Endometrial microvascular endothelial cells (primary cell): ENCODE measurements around the gene ANXA1. TPM values are rescaled to one million over a fixed set of nuclear protein-coding genes. Genes with fewer than 3 reads are reported as not detected.

Experiments used
- in situ Hi-C: cut with HindIII; loops from 2 replicates; pipeline ENCODE4 v1.10.0; 2017; ENCODE audit warnings: low sequenced_read_pairs, low pct_unique_long_range_greater_than_20kb; ENCODE audit errors: inconsistent ontology term
- total RNA-seq: library from RNA; depleted of rRNA; stranded (reverse); fragments of >200 nt; gene quantifications from one replicate; pipeline ENCODE4 v1.2.3, GENCODE V29; 2015; ENCODE audit errors: inconsistent ontology term

ANXA1 gene
- total RNA-seq, 1 donor from 2014 or later: 836 TPM

GRCh38 chr9:73199448-73199847 is 47.8 kb downstream of the ANXA1 start:
- in situ Hi-C loops: no loop called here

DNA sequence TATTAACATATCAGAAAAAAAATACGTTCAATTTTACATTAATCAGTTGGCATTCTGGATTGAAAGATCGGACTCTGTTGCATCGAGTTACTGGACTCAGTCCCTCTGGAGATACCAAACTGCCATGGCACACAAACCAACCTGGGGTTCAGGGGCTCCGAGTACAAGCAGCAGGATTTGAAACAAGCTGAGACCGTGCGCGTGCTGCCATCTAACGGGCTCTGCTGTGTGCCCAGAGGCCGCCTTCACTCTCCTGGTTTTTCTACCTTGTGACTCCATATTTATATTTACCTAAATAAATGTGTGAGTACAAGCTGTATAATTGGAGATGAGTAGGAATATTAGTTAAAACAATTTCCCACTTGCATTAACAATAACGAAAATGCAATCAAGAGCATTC is 48.2 kb downstream of the ANXA1 start:
- in situ Hi-C loops: no loop called here

- in situ Hi-C loops: no loop called here
Measured at GRCh38 chr9:73200694-73201452, 49.2 kb downstream of the ANXA1 start.

DNA sequence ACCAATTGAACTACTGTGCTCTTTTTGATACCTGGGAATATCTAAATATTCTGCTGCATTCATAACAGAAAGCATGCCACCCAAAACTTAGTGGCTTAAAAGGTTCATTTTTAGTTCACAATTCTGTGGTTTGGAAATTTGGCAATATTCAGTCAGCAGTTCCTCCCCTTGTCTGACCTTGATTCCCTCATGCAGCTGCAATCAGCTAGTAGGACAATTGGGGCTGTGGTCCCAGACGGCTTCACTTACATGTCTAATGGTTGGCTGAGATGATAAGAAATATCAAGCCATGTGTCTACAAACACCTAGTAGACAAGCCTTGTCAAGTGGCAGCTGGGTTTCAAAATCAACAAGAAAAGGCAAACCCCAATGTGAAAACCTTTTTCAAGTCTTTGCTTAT is 51.3 kb downstream of the ANXA1 start:
- in situ Hi-C loops: no loop called here

DNA sequence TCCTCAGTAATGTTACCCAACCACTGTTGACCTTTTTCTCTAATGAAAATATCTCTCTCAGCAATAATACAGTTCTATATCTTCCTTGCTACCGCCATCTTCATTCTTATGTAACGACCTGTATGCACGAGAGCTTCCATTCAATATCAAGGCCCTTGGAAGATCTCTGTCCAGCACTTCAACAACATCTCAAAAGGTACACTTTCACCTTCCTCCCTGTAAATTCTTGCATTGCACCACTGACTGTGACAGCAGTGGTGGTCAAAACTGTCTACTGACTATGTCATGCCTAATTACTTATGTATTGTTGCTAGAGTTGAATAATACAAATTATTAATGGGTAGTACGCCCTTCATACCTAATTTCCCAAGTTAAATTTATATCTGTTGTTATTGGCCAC is 53.3 kb downstream of the ANXA1 start:
- in situ Hi-C loops: no loop called here

- in situ Hi-C loops: no loop called here
Measured at GRCh38 chr9:73206851-73207250, 55.2 kb downstream of the ANXA1 start.

GRCh38 chr9:73210886-73211666 is 59.4 kb downstream of the ANXA1 start:
- in situ Hi-C loops: no loop called here

DNA sequence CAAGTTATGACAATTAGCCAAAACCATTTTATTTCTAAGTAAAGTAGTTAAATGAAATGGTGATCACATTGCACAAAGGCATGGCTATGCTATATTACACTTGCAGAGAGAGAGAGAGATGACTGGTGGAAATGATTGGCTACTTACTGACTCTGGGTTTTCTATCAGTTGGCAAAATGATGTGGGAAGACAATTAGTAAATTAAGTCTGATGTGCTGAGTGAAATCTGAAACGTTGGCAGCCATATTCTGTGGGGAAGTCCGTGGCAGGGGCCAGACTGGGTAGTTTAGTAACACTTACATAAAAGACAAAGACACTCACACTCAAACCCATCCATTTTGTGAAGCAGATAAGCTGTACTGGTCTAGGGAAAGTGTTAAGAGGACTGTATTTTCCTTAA is 61.6 kb downstream of the ANXA1 start:
- in situ Hi-C loops: no loop called here

DNA sequence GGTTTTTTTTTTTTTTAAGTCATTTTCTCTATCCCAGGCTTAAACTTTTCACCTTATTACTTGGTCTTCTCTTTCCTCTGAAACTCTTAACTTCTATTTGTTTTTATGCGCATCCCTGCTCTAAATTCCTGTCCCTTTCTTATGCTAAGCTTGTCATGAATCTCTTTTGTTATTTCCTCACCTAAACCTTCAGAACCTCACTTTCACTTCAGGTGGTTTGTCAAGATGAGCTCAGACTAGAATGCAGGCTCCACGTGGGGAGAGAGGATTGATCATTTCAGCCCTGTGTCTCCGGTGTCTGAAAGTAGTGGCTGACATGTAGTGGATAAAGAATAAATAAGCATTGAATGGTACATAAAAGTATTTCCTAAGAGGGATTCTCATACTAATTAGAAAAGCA is 63.6 kb downstream of the ANXA1 start:
- in situ Hi-C loops: no loop called here

DNA sequence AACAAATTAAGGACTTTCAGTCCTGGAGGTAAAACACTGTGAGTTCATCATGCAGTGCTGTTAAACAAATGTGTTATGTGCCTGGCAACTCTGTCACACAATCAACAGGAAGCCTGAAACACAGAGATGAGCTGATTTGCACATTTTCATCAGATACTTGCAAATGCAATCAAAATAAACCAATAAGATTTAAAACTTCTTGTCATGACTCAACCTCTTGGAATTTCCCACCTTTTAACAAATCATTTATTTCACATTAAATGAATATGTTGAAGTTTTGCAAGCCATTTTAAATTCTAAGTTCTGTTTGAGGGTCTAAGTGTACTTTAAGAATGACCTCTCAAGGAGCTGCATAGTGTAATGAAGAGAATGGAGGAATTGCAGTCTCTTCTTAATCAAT is 64.4 kb downstream of the ANXA1 start:
- in situ Hi-C loops: no loop called here

Other genes starting within 250 kb of the ANXA1 start
- 8.9 TPM for gene ALDH1A1, start 198.8 kb upstream of the ANXA1 start, total RNA-seq